Calu3 (cell line): ENCODE data around the gene PHACTR4. TPM values are rescaled to one million over a fixed set of nuclear protein-coding genes. Genes with fewer than 3 reads are reported as not detected.

Experiments used
- BruUV-seq: library from RNA; stranded (reverse); fragments of 400-500 nt; replicated peaks from 2 replicates; lab custom pipeline; 2021; lab: Mats Ljungman, UMichigan
- CTCF ChIA-PET: fragments of 300-600 bp; sonication (Branson Sonifier 250); formaldehyde crosslinking; loops from one replicate; lab custom pipeline; 2022; ENCODE audit warnings: antibody characterized with exemption; lab: Charles Lee
- DNase-seq: peaks from one replicate; pipeline ENCODE4 v3.0.0; 2022
- H3K27ac Mint-ChIP-seq: one replicate; pipeline ENCODE4 v1.8.0; 2022; ENCODE audit warnings: mixed read lengths; ENCODE audit not compliant: unreplicated experiment
- H3K27me3 Mint-ChIP-seq: one replicate; pipeline ENCODE4 v1.8.0; 2022; ENCODE audit warnings: mixed read lengths; ENCODE audit not compliant: unreplicated experiment
- H3K36me3 Mint-ChIP-seq: one replicate; pipeline ENCODE4 v1.8.0; 2022; ENCODE audit warnings: mild to moderate bottlenecking, moderate library complexity, mixed read lengths; ENCODE audit not compliant: insufficient read depth, unreplicated experiment
- H3K4me1 Mint-ChIP-seq: one replicate; pipeline ENCODE4 v1.8.0; 2022; ENCODE audit warnings: mild to moderate bottlenecking, low read depth, mixed read lengths; ENCODE audit not compliant: unreplicated experiment
- H3K4me3 Mint-ChIP-seq: one replicate; pipeline ENCODE4 v1.8.0; 2022; ENCODE audit warnings: mild to moderate bottlenecking, low read depth, moderate library complexity, mixed read lengths; ENCODE audit not compliant: unreplicated experiment
- H3K9me3 Mint-ChIP-seq: one replicate; pipeline ENCODE4 v1.8.0; 2022; ENCODE audit warnings: low read depth, mixed read lengths; ENCODE audit not compliant: unreplicated experiment
- intact Hi-C: fragments of 100-400 bp; cut with micrococcal nuclease; formaldehyde crosslinking; loops from one replicate; pipeline ENCODE4 v1.10.0; 2022; ENCODE audit not compliant: unreplicated experiment
- total RNA-seq: library from RNA; stranded (reverse); gene quantifications from 2 replicates; pipeline ENCODE4 v1.2.3, GENCODE V29; 2022
- TF ChIP-seq, protein P1 (sequence below): fragments of 200-600 bp; IDR thresholded peaks from one replicate; pipeline ENCODE4 v1.8.0; 2022; ENCODE audit warnings: antibody characterized with exemption; ENCODE audit not compliant: unreplicated experiment

Gene PHACTR4
- total RNA-seq, 1 experiment from 2014 or later = 58.7 TPM

DNA sequence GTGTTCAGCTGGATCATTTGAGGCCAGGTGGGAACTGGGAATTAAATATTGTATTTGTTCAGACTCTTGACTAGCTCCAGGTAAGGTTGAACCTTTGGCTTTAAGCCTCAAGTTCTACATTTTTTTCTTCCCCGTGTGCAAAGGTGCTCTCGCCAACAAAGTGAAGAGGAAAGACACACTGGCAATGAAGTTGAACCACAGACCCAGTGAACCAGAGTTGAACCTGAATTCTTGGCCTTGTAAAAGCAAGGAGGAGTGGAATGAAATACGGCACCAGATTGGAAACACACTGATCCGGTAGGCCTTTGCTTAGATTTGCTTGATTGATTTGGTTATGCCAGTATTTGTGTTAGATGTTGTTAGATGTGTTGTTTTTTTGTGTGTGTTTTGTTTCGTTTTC is 110.8 kb downstream of the PHACTR4 start:
- H3K9me3 Mint-ChIP-seq = no peaks in the 10 kb centered on the region
- CTCF ChIA-PET = no interaction called here
- H3K4me1 Mint-ChIP-seq = no peaks in the 10 kb centered on the region
- H3K27ac Mint-ChIP-seq = no peak overlapping the region
- BruUV-seq = no TSS peak
- intact Hi-C loops = no loop called here
- peaks cover 49% of the 10 kb centered on the region for H3K36me3 Mint-ChIP-seq
- TF ChIP-seq, protein P1, sequence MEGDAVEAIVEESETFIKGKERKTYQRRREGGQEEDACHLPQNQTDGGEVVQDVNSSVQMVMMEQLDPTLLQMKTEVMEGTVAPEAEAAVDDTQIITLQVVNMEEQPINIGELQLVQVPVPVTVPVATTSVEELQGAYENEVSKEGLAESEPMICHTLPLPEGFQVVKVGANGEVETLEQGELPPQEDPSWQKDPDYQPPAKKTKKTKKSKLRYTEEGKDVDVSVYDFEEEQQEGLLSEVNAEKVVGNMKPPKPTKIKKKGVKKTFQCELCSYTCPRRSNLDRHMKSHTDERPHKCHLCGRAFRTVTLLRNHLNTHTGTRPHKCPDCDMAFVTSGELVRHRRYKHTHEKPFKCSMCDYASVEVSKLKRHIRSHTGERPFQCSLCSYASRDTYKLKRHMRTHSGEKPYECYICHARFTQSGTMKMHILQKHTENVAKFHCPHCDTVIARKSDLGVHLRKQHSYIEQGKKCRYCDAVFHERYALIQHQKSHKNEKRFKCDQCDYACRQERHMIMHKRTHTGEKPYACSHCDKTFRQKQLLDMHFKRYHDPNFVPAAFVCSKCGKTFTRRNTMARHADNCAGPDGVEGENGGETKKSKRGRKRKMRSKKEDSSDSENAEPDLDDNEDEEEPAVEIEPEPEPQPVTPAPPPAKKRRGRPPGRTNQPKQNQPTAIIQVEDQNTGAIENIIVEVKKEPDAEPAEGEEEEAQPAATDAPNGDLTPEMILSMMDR = no peak
- H3K4me3 Mint-ChIP-seq = no peak overlapping the region
- DNase-seq = no peak
- no peaks in the 10 kb centered on the region for H3K27me3 Mint-ChIP-seq

GRCh38 chr1:28482138-28482537 is 112.6 kb downstream of the PHACTR4 start:
- no peak overlapping the region for H3K4me3 Mint-ChIP-seq
- no peaks in the 10 kb centered on the region for H3K4me1 Mint-ChIP-seq
- H3K9me3 Mint-ChIP-seq = no peaks in the 10 kb centered on the region
- peaks cover 52% of the 10 kb centered on the region for H3K36me3 Mint-ChIP-seq
- TF ChIP-seq, protein P1 = no peak
- DNase-seq = no peak
- no peaks in the 10 kb centered on the region for H3K27me3 Mint-ChIP-seq
- BruUV-seq = no TSS peak
- H3K27ac Mint-ChIP-seq = no peak overlapping the region
- intact Hi-C loops = no loop called here
- CTCF ChIA-PET = interaction anchor here (0.8 kb wide), 1 partner anchor 69 kb away, joined by 3 read pairs; no protein-coding TSS in a partner anchor

- Mint-ChIP-seq H3K27me3 (no peaks in the 10 kb centered on the region), H3K4me3 (no peak overlapping the region), H3K9me3 (no peaks in the 10 kb centered on the region), H3K4me1 (no peaks in the 10 kb centered on the region), H3K27ac (no peak overlapping the region), H3K36me3 (peaks cover 49% of the 10 kb centered on the region)
- TF ChIP-seq, protein P1 = no peak
- intact Hi-C loops = no loop called here
- DNase-seq = no peak
- CTCF ChIA-PET = no interaction called here
- no TSS peak for BruUV-seq
Measured at GRCh38 chr1:28482702-28483101, 113.2 kb downstream of the PHACTR4 start.

GRCh38 chr1:28494737-28495136 is 125.2 kb downstream of the PHACTR4 start:
- CTCF ChIA-PET = no interaction called here
- Mint-ChIP-seq H3K4me1 (no peaks in the 10 kb centered on the region), H3K9me3 (no peaks in the 10 kb centered on the region), H3K27me3 (no peaks in the 10 kb centered on the region), H3K4me3 (no peak overlapping the region), H3K27ac (no peak overlapping the region), H3K36me3 (peaks cover 42% of the 10 kb centered on the region)
- no peak for DNase-seq
- intact Hi-C loops = no loop called here
- BruUV-seq = no TSS peak
- TF ChIP-seq, protein P1 = no peak
